NCI-H1436 (cell line): ENCODE data around the gene CYGB.

ENCODE experiments used
- DNase-seq: peaks from one replicate; lab custom pipeline; 2025; lab: John Stamatoyannopoulos, UW

CYGB gene

DNA sequence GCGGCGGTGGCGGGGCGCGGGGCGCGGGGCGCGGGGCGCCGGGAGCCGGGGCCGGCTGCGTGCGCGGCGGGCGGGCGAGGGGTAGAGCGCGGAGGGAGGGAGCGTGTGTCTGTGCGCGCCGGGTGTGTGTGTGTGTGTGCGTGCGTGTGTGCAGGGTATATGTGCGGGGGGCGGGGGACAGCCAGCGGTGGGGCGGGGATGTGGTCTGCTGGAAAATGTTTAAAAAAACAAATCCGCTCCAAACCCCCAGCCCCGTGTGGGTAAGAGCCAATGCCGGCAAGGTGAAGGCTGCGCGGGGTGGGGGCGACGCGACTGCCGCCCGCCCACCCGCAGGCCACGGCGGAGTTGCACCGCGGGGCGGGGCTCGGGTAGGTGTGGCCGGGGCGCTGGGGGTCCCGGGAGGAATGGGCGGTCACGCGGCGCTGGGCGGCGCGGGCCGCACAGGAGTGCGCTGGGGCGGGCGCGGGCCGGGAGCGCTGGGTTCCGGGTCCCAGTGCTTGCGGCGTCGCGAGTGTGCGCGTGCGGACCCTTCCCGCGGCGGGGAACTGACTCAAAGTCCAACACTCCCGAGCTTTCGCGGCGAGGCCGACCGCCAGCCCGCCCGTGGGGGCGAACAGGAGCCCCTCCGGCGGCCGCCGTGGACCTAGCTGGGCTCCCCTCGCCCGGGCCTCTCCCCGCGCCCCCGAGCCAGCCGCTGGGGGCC is at the start of gene CYGB:
CYGB (minus strand) TSS at position 132 of the 703 bp plus-strand sequence. CDS start 167 bp downstream, outside the sequence.
- DNase-seq = no peak

DNA sequence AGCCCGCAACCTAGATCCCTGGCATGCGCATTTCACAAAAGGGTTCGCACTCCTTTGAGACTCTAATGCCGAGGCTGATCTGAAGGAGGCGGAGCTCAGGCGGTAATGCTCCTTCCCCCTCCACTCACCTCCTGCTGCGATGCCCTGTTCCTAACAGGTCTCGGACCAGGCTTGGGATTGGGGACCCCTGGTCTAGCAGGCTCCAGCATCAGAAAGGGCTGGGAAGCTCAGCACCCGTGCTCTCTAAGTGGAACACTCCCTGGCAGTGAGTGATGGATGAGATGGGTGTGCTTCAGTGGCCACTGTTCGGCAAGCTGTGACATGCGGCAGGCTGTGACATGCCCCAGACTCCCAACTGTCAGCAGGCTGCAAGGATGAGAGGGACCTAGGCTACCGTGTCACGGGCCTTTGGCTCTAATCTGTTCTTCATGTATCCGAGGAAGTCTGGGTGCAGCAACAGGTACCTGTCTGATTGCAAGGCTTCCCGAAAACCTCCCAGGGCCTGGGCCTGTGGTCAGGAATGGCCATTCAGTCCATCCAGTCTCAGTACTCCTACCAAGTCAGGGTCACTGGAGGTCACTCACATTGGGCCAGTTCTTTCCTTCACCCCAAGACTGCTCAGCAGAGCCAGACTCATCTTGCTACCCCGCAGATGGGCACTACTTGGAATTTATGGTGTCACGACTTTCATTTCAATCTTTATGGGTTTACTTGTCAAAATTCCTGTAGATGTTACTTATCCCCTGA is 49.4 kb upstream of the CYGB start:
- peak; percentile 81 for DNase-seq

DNA sequence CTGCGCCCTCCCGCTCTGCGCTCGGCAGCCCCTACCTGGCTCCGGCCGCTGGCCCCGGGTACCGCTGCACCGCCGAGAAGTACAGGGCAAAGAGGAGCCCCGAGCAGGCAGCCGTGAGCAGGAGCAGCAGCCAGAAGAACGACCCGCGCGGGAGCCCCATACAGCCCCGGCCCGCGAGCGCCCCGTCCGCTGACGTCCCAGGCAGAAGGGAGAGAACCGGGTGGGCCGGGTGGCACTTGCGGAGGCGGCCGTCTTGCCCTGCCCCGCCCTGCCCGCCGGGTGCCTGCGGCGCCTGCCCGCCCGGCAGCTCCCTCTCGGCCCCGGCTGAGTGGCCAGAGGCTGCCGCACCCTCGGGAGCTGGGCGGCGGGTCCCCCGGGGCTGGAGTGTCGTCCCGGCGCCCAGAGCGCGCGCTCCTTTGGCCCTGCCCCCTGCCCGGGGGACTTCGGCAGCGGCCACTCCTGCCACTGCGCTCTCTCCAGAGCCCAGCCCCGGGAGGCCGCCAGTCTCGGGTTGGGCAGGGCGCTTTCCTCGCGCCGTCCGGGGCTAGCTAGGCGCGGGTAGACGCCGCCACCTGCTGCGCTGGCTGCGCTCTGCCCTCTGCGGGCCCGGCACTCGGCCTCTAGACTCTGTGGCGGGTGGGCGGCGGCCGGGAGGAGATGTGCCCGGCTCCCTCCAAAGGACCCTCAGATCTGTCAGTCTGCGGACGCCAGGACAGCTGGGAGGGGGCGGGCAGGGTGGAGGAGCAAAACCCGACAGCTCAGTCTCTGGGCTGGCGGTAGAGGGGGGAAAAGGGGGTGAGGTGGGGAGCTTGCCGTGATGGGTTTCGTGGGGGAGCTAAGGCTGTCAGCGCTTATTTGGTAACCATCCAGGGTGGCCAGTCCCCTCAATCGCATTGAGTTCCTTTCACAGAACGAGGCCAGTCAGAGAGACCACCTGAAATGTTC is 48.4 kb upstream of the CYGB start, which contains the start of gene ST6GALNAC2:
ST6GALNAC2 (minus strand) TSS at position 212 of the 945 bp plus-strand sequence; CDS start at position 160, 52 bp downstream.
- DNase-seq = peak; percentile 75

DNA sequence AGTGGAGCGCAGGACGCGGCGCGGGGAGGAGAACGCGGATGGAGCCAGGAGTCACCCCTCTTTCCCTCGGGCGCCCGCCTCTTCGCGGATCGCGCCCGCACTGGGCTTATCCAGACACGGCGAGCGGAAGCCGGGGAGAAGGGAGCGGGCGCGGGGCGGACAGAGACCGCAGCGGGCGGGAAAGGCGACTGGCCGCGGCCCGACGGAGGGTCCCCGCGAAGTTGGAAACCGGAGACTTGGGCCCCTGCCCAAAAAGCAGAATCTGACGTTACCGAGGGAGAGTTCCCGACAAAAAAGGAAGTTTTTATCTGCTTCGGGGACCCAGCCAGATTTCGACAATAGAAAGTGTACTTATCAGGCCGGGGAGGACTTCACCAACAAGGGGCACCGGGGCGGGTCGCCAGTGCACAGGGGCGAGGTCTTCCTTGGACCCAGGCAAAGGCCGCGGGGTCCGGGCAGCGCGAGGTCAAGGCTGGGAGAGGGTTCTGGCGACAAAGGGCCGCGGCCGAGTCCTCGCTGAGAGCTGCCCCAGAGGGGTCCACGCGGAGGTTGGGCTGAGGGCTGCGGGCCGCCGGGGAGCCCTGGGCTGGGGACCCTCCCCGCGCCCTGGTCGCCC is 47.6 kb upstream of the CYGB start:
- no peak for DNase-seq

DNA sequence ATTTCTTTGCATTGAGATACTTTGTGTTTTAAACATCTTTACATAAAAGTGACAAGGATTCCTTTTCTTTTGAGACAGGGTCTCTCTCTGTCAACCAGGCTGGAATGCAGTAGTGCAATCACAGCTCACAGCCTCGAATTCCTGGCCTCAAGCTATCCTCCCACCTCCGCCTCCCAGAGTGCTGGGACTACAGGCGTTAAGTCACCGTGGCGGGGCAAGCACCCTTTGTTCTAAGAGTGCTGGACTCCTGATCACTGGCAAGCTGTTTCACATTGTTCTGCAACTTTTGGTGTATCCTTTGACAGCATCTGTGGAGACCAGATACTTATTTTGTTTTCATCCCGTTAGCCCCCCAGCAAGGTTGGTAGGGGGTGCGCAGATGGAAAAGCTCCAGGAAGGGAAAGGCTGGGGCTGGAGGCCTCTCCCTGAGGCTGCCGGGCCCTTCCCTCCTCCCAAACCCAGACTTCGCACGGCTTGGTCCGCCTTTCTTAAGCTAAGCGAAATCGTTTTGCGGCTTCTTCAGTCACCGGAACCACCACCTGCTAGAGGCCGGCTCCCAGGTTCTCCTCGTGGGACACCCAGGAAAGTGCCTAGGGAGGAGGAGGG is 47.0 kb upstream of the CYGB start:
- no peak for DNase-seq

DNA sequence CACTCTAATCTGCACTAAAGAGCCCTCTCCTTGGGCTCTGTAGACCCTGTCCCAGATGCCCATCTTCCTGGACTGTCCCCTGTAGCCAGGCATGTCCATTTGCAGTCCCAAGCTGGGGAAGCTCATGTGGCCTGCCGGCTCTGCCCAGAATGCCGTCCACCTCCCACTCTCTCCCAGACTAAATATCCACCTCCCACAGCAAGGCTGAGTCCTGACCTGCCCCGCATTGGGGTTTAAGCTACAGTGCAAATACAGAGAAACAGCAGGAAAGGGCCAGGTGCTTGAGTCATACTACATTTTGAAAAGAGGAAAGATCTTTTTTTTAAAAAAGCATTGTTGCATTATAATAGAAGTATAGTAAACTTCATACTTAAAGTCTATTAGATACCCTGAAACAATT is 45.2 kb upstream of the CYGB start:
- no peak for DNase-seq

DNA sequence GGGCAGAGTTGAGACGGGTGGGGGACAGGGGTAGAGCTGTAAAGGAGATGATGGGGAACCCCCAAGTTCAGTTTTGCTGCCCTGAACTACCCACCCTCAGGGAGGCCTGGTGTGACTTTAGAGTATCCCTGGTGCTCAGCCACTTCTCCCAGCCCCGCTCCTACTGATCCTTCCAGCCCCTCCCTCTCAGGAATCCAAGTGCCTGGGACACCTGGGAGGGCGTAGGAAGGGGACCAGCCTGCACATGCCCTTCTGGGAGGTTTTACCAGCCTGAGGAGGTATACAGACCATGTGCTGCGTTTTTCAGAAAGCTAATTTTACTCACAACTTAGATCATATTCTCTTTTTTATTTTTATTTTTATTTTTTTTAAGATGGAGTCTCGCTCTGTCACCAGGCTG is 44.0 kb upstream of the CYGB start:
- no peak for DNase-seq

DNA sequence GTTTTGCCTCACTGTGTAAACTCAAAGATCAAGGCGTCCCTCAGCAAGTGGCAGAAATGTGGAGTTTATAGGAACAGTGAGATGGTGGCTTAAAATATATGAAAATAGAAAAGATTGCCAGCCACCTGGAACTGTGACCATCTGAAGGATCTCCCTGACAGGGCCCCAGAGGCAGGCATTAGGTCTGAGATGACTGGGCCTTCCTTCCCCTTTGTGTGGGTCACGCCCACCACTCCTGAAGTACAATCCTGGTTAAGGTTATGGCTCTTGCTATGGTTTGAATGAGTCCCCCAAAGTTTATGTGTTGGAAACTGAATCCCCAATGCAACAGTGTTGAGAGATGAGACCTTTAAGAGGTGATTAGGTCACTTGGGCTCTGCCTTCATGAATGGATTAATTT is 41.8 kb upstream of the CYGB start:
- no peak for DNase-seq

DNA sequence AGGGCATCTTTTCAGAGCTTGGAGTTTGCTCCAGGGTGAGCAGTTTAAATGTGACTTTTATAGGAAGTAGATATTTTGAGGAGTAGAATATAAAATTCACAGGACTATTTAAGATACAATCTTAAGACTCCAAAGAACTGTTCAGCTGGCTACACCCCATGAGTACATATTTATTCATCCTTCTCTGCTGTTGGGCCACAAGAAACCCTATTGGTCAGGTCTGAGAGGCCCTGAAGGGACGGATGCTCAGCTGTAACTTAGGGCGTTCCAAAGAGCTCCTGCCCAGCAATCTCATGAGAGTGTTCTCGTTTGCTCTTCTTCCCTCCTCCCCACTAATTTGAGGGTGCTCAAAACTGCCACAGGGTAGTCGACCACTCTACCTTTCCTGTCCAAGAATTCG is 40.9 kb upstream of the CYGB start:
- no peak for DNase-seq

DNA sequence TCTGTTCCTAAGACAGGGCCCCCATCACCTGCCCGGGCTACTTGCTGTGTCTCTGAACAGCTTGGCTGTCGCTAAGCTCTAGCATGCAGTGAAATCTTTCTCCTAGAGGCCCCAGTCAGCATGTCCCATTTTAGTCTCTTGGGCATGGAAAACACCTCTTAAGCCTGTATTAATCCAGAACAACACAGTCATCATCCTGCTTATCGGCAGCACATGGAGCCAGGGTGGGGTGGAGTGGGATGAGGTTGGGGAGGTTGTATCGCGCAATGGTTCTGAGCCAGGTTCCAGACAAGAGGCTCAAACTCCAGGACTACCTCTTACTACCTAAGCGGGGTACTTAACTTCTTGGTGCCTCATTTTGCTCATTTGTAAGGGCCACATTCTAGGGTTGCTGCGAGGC is 40.4 kb upstream of the CYGB start:
- DNase-seq = no peak

DNA sequence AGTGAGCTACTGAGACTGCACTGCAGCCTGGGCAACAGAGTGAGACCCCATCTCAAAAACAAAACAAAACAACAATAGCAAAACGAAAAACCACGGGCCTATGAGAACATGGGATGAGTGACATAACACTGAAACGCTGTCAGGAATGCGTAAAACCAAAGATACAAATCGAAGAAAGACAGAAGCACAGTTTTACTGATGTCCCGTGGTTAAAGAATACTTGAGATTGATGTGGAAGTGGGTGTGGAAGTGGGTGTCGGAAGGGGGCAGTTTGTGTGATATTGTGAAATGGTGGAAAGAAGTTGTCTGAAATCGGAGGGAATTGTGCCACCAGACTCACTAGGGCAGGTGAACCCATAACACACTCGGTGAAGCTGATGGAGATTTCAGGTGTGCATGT is 38.7 kb upstream of the CYGB start:
- DNase-seq = no peak

DNA sequence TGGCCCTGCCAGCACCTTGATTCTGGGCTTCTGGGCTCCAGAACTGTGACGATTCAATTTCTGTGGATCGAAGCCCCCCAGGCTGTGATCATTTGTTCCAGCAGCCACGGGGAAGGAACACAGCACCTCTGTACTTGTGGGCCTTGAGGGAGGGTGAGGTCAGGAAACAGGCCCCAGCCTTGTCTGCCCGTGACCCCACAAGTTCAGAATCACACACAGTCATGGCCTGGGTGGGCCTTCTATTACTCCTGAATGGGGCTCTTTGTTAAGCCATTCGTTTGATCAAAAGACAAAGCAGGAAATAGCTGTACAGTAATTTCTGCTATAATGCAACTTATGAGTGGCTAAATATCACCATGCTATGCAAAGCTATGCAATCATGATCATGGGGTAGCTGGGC is 38.1 kb upstream of the CYGB start:
- no peak for DNase-seq

DNA sequence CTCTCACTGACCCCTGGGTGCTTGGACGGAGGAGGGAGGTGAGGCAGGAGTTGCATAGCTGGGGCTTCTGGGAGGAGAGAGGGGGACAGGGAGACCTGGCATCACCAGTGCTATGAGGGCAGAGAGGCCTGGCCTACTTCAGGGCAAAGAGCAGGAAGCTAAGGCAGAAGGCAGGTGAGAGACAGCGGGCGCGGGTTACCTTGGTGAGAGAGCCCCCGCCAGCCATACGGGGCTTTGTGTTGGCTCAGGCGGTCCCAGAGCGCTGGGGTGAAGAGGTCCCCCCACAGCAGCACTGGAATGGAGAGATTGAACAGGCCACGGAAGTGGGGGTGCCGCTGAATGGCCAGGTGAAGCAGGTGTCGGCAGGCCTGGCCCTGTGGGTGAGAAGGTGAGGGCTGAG is 36.7 kb upstream of the CYGB start:
- DNase-seq = no peak

DNA sequence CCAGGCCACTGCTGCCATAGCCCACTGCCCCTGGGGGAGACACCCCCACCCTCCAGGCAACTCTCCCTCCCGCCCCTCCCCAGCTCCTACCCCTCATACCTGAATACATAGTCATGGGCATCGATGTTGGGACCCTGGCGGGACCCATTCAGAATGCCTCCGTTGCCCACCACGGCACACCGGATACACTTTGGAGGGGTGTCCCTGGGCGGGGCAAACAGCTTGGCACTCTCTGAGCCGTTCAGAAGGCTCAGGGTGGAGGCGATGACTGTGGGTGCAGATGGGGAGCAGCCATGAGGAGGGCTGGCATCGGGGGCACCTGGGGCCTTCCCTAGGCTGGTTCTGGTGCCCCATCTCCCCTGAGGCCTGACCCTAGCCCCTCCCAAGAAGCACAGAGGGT is 35.6 kb upstream of the CYGB start:
- no peak for DNase-seq

DNA sequence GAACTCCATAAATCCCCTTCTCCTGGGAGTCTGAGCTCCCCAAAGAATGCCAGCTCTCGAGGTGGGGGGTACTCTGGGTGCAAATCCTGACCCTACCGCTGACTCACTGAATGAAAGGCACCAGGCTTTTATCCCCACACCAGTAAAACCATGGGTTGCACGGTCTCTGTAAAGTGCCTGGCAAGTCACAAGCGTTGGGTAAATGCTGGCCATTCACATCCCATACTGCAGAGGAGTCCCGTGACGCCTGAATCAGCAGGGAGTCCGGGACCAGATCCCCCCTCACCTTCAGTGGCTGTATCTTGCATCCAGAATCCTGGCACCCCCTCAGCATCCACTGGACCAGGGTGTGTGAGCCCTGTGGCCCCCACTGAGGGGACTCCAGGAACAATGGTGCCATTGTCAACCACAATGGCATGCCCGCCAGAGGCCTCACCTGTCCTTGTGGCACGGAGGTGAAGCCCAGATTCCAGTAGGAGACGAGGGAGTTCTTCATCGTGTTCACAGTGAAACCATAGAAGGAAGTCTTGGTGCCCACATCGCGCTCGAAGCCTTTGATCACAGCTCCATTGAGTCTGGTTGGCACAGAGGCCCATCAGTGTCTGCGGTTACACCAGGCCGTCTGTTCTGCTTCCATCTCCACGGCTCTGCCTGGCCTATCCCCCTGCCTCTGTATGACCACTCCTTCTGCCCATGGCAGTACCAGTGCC is 34.8 kb upstream of the CYGB start:
- DNase-seq = no peak

DNA sequence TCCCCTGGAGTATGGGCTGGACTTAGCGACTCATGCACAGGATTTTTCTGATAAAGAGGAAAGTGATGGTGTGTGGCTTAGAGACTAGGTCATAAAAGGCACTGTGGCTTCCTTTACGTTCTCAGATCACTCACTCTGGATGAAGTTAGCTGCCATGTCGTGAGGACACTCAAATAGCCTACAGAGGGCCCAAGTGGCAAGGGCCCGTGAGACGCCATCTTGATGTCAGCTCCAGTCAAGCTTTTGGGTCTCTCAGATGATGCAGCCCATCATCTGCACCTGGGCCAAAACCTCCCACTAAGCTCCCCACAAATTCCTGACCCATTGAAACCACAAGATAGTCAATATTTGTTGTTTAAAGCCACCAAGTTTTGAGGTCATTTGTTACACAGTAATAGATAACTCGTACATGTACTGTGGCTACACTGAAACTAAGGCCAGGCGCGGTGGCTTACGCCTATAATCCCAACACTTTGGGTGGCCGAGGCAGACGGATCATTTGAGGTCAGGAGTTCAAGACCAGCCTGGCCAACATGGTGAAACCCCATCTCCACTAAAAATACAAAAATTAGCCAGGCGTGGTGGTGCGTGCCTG is 33.5 kb upstream of the CYGB start:
- no peak for DNase-seq

DNA sequence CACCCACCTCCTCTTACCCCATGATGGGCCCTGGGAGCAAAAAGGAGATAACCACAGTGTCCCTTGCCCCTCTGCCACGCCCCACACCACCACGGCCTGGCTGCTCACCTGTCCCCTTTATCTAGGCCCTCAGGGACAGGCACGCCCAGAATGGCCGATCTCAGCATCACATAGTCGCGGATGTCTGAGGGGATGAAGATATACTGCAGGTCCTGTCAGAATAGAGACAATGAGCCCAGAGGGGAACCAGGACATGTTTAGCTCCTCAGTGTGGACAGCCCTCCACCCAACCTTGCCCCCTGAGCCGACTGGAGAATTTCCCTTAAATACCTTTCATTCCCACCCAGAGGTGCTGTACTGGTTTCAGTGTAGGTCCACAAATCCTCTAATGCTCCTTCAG is 32.9 kb upstream of the CYGB start:
- no peak for DNase-seq

DNA sequence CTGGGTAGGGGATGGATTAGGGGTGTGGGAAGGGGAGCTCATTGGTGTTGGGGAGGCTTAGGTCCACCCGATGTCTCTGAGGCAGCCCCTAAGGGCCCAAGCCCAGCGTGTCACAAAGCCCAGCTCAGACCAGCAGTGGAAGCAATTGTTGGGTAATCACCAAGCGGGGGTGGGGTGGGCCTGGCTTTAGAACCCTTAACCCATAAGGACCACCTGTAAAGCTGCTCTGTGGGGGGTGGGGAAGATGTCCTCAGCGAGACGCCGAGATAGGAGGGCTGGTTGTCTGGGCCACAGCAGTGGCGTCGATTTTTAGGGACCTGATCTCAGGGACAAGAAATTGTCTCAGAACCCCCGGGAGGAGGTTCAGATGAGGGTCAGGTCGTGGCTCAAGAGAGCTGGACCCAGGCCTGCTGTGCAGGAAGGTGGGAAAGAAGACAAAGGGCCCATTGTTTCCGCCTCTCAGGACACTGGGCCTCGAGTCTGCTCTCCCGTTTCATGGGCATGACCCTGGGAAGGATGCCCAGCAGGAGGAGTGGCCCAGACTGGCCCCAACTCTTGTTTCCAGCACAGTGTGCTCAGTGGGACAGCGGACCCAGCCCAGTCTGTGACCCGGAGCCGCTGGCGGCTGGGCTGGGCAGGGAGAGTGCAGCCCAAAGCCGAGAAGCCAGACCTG is 32.2 kb upstream of the CYGB start:
- no peak for DNase-seq

DNA sequence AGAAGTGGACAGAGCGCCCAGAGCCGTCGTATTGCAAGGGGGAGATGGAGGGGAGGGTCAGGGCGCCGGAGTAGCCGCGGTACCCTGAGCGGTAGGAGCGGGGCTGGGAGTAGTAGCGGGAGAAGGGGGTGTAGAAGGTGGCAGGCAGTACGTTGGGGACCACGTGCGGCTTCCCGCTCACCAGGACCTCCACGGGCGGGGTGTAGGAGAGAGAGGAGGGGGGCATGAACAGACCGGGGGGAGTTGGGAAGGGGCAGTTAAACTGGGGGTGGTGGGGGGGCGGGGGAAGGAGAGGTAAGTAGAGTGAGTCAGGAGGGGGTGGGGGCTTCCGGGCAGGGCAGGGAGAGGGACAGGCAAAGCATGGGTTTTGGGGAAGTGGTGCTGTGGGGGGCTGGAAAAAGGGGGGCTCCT is 31.3 kb upstream of the CYGB start:
- DNase-seq = no peak
